Measurements from ENCODE around the gene CAMKMT.
"Not testable (repeated sequence)": the region's sequence is repeated elsewhere in the genome, so short reads cannot be mapped to it uniquely, and the experiment has no call there.

The CAMKMT gene

DNA sequence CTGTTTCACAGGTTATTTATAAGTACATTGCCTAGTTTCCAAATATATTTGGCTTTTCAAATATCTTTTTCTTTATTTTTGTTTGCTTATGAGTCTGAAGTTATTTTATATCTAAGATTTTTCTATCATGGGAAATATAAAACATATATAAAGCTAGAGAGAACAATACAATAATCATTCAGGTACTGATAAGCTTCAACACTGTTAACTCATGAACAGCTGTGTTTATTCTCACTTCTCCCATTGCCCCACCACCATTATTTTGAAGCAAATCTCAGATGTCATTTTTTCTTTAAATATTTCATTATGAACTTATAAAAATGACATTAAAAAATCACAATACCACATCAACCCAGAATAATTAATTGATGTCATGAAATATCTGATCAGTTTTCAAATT is 9.7 kb downstream of the CAMKMT start:
- Histone ChIP-seq H3K9ac (ENCODE audit: low read length) (no peak overlapping the region), H3K4me3 (ENCODE audit: insufficient read depth, low read length, poor library complexity, severe bottlenecking) (no peak overlapping the region), H3K36me3 (ENCODE audit: low read length) (peaks cover 4% of the 10 kb centered on the region; the same call in 1 of the 2 replicates), H3K79me2 (ENCODE audit: insufficient read depth, low read length) (peaks cover 54% of the 10 kb centered on the region), H3K4me2 (ENCODE audit: low read depth, low read length, poor library complexity, severe bottlenecking) (no peak overlapping the region), H2AFZ (ENCODE audit: low read depth, low read length, severe bottlenecking) (no peak overlapping the region), H3K9me3 (ENCODE audit: insufficient read depth, low read length) (no peaks in the 10 kb centered on the region), H3F3A (ENCODE audit: insufficient read depth) (no peaks in the 10 kb centered on the region), H3K9me2 (replicated peaks; ENCODE audit: insufficient read depth, low read length) (no peaks in the 10 kb centered on the region), H3K27ac (ENCODE audit: low read depth, low read length) (no peak overlapping the region), H3K27me3 (ENCODE audit: low read length) (no peaks in the 10 kb centered on the region), H4K20me1 (ENCODE audit: low read depth, low read length) (peaks cover 12% of the 10 kb centered on the region; the same call in 1 of the 2 replicates)
- TF ChIP-seq EZH2phosphoT487 (conservative IDR thresholded peaks at IDR 0.05; ENCODE audit: low read length), result no peak
- TF ChIP-seq, protein P1, sequence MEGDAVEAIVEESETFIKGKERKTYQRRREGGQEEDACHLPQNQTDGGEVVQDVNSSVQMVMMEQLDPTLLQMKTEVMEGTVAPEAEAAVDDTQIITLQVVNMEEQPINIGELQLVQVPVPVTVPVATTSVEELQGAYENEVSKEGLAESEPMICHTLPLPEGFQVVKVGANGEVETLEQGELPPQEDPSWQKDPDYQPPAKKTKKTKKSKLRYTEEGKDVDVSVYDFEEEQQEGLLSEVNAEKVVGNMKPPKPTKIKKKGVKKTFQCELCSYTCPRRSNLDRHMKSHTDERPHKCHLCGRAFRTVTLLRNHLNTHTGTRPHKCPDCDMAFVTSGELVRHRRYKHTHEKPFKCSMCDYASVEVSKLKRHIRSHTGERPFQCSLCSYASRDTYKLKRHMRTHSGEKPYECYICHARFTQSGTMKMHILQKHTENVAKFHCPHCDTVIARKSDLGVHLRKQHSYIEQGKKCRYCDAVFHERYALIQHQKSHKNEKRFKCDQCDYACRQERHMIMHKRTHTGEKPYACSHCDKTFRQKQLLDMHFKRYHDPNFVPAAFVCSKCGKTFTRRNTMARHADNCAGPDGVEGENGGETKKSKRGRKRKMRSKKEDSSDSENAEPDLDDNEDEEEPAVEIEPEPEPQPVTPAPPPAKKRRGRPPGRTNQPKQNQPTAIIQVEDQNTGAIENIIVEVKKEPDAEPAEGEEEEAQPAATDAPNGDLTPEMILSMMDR (IDR thresholded peaks at IDR 0.05; ENCODE audit: insufficient read depth, low read length, poor library complexity, severe bottlenecking), result no peak

DNA sequence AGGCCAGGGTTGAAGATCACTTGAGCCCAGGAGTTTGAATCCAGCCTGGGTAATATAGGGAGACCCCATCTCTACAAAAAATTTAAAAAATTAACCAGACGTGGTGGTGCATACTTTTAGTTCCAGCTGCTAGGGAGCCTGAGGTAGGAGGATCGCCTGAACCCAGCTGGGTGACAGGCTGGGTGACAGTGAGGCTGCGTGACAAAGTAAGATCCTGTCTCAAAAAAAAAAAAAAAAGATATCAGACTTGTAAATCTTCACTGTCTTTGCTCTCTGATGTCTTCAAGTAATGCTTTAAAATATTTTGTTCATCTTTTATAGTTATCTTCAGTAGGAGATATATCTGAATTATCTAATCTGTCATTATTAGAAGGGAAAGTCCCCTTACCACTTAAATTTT is 10.5 kb downstream of the CAMKMT start:
- Histone ChIP-seq H3F3A (ENCODE audit: insufficient read depth) (no peaks in the 10 kb centered on the region), H4K20me1 (ENCODE audit: low read depth, low read length) (peaks cover 12% of the 10 kb centered on the region; the same call in 1 of the 2 replicates), H3K9me3 (ENCODE audit: insufficient read depth, low read length) (no peaks in the 10 kb centered on the region), H3K27ac (ENCODE audit: low read depth, low read length) (no peak overlapping the region), H3K4me2 (ENCODE audit: low read depth, low read length, poor library complexity, severe bottlenecking) (no peak overlapping the region), H3K9ac (ENCODE audit: low read length) (no peak overlapping the region), H3K27me3 (ENCODE audit: low read length) (no peaks in the 10 kb centered on the region), H3K79me2 (ENCODE audit: insufficient read depth, low read length) (peaks cover 48% of the 10 kb centered on the region), H2AFZ (ENCODE audit: low read depth, low read length, severe bottlenecking) (no peak overlapping the region), H3K4me3 (ENCODE audit: insufficient read depth, low read length, poor library complexity, severe bottlenecking) (no peak overlapping the region), H3K36me3 (ENCODE audit: low read length) (peaks cover 4% of the 10 kb centered on the region; the same call in 1 of the 2 replicates), H3K9me2 (replicated peaks; ENCODE audit: insufficient read depth, low read length) (no peaks in the 10 kb centered on the region)
- TF ChIP-seq EZH2phosphoT487 (conservative IDR thresholded peaks at IDR 0.05; ENCODE audit: low read length), result no peak
- TF ChIP-seq, protein P1 (IDR thresholded peaks at IDR 0.05; ENCODE audit: insufficient read depth, low read length, poor library complexity, severe bottlenecking), result no peak

DNA sequence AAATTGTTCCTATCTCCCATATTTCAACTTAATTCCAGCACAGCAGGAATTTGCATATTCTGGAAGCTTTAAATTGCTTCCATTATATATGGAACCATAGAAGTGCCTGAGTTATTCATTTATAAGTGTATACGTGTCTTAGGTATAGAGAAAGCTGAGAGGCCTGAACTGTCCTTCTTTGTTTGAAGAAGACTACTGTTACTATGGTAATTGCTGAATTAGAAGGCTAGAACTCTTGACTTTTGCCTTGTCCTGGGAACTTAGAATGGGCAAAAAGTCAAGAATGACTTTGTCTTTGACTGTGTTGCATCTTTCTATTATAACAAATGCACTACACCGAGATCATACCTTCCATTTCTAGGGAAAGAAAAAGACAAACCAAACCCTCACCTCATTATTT is 15.7 kb downstream of the CAMKMT start:
- Histone ChIP-seq H3K9me3 (ENCODE audit: insufficient read depth, low read length) (no peaks in the 10 kb centered on the region), H3K4me3 (ENCODE audit: insufficient read depth, low read length, poor library complexity, severe bottlenecking) (no peak overlapping the region), H3K27ac (ENCODE audit: low read depth, low read length) (no peak overlapping the region), H3K9me2 (replicated peaks; ENCODE audit: insufficient read depth, low read length) (no peaks in the 10 kb centered on the region), H4K20me1 (ENCODE audit: low read depth, low read length) (no peaks in the 10 kb centered on the region; the same call in 1 of the 2 replicates), H3K4me2 (ENCODE audit: low read depth, low read length, poor library complexity, severe bottlenecking) (no peak overlapping the region), H3K9ac (ENCODE audit: low read length) (no peak overlapping the region), H2AFZ (ENCODE audit: low read depth, low read length, severe bottlenecking) (no peak overlapping the region), H3K36me3 (ENCODE audit: low read length) (peaks cover 4% of the 10 kb centered on the region; the same call in 1 of the 2 replicates), H3K79me2 (ENCODE audit: insufficient read depth, low read length) (peaks cover 12% of the 10 kb centered on the region; the same call in 1 of the 2 replicates), H3K27me3 (ENCODE audit: low read length) (no peaks in the 10 kb centered on the region), H3F3A (ENCODE audit: insufficient read depth) (peaks cover 5% of the 10 kb centered on the region; the same call in 1 of the 2 replicates)
- TF ChIP-seq, protein P1 (IDR thresholded peaks at IDR 0.05; ENCODE audit: insufficient read depth, low read length, poor library complexity, severe bottlenecking), result no peak
- TF ChIP-seq EZH2phosphoT487 (conservative IDR thresholded peaks at IDR 0.05; ENCODE audit: low read length), result no peak

DNA sequence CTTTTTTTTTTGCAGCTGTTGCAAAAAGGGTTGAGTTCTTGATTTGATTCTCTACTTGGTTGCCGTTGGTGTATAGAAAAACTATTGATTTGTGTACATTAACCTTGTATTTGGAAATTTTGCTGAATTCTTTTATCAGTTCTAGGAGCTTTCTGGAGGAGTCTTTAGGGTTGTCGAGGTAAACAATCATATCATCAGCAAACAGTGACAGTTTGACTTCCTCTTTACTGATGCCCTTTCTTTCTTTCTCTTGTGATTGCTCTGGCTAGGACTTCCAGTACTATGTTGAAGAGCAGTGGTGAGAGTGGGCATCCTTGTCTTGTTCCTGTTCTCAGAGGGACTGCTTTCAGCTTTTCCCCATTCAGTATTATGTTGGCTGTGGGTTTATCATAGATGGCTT is 23.5 kb downstream of the CAMKMT start:
- H3K9ac ChIP-seq (ENCODE audit: low read length); H4K20me1 ChIP-seq (ENCODE audit: low read depth, low read length); H3F3A ChIP-seq (ENCODE audit: insufficient read depth); H3K27ac ChIP-seq (ENCODE audit: low read depth, low read length); H3K27me3 ChIP-seq (ENCODE audit: low read length); H3K9me3 ChIP-seq (ENCODE audit: insufficient read depth, low read length); H2AFZ ChIP-seq (ENCODE audit: low read depth, low read length, severe bottlenecking); H3K4me3 ChIP-seq (ENCODE audit: insufficient read depth, low read length, poor library complexity, severe bottlenecking); H3K4me2 ChIP-seq (ENCODE audit: low read depth, low read length, poor library complexity, severe bottlenecking); H3K9me2 ChIP-seq (replicated peaks; ENCODE audit: insufficient read depth, low read length); H3K36me3 ChIP-seq (ENCODE audit: low read length): not testable (repeated sequence)
- peaks cover 13% of the 10 kb centered on the region for H3K79me2 ChIP-seq (ENCODE audit: insufficient read depth, low read length)
